Vagina (tissue), 2 donors: ENCODE results near the gene FSIP1.

Experiments used
- CTCF ChIP-seq, 3 experiments: fragments of 450-650 bp in 2 of 3; fragments of 200-600 bp in 1 of 3; sonication (generic) in 1 of 3; IDR thresholded peaks; one replicate each; pipeline ENCODE4 v1.5.1; 2017 to 2019; ENCODE audit warnings: antibody characterized with exemption in 3 of 3, mild to moderate bottlenecking in 2 of 3, moderate library complexity in 2 of 3
- POLR2A ChIP-seq, 2 donors: fragments of 450-650 bp; IDR thresholded peaks; one replicate each; pipeline ENCODE4 v1.6.1; 2017; ENCODE audit warnings: antibody characterized with exemption in 2 of 2, mild to moderate bottlenecking in 2 of 2, moderate library complexity in 2 of 2

- TF ChIP-seq CTCF (IDR thresholded peaks at IDR 0.05) (no peak), POLR2A (IDR thresholded peaks at IDR 0.05) (no peak)
Measured at GRCh38 chr15:39817892-39818291, 35.3 kb upstream of the FSIP1 start.
